NCI-H1417 (cell line): ENCODE data around the gene ROPN1L.

Experiments
- DNase-seq, 3 experiments: peaks; one replicate each; lab custom pipeline; 2025; lab: John Stamatoyannopoulos, UW

ROPN1L gene

GRCh38 chr5:10457682-10458574, 16.2 kb downstream of the ROPN1L start:
- DNase-seq, result peak in 1 of 3 experiments; percentile 47

- DNase-seq, result peak in 1 of 3 experiments; percentile 38
Measured at GRCh38 chr5:10459080-10460055, 17.7 kb downstream of the ROPN1L start.

DNA sequence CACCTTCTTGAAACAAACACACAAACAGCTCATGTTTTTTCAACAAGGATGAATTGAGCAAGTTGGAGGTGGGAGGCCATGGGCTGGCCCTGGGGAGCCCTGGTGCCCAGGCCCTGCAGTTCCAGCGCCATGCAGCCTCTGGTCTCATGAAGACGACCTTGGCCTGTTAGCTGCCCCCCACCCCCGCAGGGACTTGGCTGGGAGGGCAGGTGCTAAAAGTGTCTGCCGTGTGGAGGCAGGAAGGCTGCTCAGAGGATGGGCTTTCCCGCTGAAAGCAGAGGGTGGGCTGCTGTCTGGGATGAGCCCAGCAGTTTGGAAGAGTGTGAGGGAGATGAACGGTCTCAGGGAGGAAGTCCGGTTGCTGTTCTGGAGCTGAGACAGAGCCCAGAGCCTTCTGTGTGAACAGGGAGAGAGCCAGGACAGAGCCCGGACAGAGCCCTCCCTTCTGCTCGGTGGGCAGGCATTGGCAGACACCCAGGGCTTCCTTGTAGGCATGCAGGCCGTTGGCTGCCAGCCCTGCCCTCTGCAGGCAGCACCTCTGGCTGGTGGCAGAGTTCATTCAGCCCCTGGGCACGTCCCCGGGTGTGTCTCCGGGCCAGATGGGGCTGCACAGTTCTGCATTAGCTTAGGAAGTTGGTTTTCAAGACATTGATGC, 18.7 kb downstream of the ROPN1L start:
- no peak for DNase-seq

DNA sequence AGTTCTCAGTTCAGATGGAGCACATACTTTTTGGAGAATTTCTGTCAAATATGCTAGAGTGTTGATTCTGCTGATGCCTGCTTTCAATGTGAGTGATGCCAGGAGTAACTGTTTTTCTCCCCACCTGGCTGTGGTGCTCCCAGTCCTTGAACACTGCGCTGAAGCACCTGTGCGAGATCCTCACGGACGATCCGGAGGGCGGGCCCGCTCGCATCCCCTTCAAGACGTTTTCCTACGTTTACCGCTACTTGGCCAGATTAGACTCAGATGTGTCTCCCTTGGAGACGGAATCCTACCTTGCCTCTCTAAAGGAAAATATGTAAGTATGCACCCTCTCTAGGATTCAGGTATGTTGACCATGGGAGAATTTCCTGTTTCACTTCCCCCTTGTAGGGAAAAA, 19.4 kb downstream of the ROPN1L start:
- DNase-seq, result no peak

DNA sequence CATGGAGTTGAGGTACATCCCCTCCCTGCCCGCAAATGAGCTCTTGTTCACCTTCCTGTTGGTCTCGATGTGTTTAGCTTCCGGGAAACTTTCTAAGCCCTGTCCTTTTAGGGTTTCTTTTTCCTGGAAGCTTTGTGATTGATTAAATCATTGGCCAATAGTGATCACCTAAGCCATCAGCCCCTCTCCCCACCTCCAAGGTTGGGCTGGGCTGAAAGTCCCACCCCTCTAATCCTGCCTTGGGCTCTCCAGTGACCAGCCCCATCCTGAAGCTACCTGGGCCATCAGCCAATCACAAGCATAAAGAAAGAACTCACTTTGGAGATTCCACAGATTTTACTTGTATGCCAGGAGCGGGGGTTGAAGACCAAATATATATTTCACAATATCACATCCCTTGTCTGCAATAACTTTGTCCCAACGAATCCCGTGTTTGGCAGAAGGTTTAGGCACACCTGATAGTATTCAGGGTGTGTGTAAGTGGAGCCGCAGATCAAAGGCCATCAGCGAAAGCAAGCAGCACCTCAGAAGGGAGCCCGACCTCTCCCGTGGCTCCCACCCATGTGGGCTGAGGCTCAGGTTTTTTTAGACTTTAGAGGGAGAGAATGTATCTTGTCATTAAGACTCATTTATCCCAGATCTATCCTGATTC, 20.4 kb downstream of the ROPN1L start:
- no peak for DNase-seq

GRCh38 chr5:10463566-10463965, 21.9 kb downstream of the ROPN1L start:
- no peak for DNase-seq

DNA sequence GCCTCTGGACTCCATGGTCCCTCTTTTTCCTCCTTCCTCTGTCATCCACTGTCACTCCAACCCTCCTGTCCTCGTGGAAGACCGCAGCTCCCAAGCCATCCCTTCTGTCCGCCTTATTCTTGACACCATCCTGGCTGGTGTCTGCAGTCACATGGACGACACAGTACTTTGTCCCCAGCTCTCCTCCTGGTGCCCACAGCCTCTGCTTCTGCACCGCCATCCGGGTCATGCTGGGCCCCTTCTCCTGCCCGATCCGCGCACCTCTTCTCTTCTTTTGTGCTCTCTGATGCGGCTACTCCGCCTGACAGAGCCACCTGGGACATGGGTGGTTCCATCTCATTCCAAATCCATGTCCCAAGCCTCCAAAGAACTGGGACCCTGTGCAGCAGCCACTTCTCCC, 22.5 kb downstream of the ROPN1L start:
- no peak for DNase-seq

DNA sequence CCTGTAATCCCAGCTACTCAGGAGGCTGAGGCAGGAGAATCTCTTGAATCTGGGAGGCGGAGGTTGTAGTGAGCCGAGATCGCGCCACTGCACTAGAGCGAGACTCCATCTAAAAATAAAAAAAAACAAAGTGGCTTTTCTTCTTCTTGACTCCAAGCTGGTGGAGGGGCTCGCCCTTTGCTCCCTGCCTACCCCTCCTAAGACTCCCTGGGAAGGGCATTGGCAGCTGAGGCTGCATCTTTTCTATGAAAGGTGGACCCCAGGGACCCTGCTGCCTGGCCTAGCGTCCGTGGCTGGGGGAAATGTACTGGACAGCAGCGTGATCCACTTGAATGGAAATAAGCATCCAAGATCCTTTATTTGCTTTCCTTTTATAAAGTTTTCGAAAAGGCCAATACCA, 24.0 kb downstream of the ROPN1L start:
- no peak for DNase-seq

- no peak for DNase-seq
Measured at GRCh38 chr5:10466446-10467073, 24.9 kb downstream of the ROPN1L start.

DNA sequence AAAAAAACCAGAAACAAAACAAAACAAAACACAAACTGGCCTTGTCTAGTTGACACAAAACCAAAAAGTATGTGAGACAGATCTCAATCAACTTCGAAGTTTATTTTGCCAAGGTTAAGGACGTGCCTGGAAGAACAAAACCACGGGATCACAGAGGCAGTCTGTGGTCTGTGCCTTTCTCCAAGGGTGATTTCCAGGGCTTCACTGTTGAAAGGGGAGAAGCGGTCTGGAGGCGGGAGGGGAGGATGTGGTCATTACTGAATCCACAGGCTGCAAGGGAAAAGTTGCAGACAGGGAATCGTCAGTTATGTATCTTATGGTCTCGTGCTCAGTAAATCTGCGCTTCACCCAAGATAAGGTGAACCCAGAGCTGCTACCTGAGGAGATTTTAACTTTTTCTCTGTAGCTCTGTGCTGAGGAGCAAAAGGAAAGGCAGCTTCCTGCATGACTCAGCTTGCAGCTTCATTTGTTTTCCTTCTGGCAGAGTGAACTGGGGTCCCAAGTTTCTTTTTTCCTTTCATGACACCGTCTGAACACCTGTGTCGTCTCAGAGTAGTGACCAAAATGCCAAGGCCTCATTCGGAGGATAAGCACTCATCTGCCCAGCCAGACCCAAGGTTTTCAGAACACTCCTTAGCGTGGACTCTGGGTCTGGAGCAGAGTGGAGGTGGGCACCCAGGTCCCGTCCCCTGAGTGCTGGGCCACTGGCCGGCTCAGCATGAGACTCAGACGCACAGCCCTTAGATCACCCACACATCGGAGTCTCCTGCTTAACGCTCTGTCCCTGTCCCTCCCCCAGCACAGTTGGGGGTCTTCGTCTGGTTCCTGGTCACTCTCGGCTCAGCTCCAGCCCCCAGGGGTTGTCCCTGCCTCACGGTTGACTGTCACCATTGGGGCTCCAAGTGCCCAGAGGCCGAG, 25.9 kb downstream of the ROPN1L start:
- DNase-seq, result no peak

DNA sequence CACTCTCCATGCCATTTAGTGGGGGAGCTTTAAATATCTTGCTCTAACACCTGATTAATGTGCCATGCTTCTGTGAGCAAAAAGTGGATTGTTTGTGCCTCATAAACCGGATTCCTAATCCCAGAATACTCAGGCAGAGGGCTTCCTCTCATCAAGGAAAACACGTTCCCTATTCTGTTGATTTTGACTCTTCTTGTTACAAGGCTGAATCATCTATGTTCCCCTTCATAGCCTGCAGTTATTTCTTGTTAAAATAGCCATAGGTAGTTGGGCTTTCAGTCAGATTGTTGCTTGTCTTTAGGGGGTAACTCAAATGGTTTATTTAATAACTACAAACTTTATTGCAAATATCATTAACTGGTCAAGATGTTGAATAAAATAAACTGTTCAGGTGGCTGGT, 26.6 kb downstream of the ROPN1L start:
- DNase-seq, result no peak

DNA sequence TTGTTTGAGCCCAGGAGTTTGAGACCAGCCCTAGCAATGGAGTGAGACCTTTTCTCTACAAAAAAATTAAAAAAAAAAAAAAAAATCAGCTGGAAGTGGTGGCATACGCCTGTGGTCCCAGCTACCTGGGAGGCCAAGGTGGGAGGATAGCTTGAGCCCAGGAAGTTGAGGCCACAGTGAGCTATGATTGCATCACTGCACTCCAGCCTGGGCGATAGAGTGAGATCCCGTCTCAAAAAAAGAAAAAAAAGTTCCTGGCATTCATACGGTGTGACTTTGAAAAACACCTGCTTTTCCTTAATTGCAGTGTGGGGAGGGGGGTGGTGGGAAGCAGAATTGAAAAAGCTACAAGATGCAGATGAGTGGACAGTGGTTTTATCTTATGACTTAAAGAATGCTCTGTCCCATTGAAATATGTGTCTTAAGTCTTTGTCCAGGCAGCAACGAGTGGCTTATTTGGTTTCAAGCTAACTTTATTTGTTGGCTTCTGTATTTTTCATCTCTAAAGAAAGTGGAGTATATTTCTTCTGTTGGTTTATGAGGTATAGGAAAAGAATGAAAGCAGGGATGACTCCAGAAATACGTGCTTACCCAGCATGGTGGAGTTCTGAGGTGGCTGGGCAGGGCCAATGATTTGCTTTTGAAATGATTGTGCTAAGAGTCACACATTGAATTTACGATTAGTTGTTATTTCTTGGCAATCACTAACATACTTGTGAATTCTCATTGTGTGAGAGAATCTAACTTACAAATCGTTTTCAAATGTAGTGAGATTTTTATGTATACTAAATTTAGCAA, 27.8 kb downstream of the ROPN1L start:
- DNase-seq, result no peak

DNA sequence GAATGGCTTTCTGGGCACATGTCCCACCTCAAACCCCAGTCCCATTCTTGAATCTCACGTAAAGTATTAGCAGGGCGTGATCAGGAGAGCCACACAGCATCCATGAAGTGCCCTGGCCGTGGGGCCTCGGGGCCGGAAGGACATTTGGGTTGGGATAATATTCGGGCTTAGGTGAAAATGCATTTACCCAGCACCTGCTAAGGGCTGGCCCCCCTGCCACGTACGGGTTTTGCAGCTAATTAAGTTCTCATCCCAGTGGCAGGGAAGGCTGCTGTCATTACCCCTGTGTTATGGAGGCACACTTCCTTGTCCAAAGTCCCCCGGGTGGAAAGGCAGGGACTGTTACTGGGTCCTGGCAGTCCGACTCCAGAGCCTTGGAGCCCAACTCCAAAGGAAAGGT, 29.0 kb downstream of the ROPN1L start:
- DNase-seq, result no peak

DNA sequence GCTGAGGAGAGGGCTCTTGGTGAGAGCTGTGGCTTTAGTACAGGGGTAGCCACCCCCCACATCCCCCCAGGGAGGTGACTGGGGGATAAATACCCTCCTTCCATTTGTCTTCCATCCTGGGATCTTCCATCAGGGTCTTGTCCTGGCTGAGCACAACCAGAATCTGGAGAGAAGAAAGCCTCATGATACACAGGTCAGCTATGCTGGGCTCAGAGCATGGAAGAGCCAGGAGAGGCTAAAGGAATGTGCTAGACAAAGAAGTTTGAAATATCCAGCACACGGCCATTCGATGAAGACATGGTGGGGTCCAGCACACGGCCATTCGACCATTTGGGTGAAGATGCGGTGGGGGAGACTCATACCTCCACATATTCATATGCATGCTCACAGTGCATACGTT, 30.0 kb downstream of the ROPN1L start:
- DNase-seq, result no peak

DNA sequence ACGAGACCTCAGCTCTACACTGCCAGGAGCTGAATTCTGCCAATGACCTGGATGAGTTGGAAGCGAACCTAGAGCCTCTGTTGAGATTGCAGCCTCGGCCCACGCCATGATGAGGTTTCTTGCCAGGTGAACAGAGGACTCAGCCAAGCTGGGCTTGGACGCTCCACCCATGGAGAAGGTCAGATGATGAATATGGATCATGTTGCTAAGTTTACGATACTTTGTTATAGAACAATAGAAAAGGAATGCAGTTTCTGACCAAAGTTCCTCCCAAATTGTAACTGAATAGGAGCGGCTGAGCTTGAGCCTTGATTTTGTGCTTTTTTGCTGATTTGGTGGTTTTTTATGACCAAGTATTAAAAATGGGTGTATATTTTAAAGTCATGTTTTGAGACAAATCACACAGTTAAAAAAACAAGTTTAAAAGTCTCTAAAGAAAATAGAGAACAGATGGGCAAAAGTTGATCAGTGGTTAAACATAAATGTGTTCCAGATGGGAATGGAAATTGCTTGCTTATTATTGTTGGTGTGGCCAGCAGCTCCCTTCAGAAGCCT, 32.9 kb downstream of the ROPN1L start:
- DNase-seq, result no peak

- no peak for DNase-seq
Measured at GRCh38 chr5:10475931-10476676, 34.4 kb downstream of the ROPN1L start.

GRCh38 chr5:10476878-10477277, 35.2 kb downstream of the ROPN1L start:
- no peak for DNase-seq

- no peak for DNase-seq
Measured at GRCh38 chr5:10477943-10478342, 36.3 kb downstream of the ROPN1L start.
